GM12878 (cell line): Measurements from ENCODE around the gene ACACB. TPM values are rescaled to one million over a fixed set of nuclear protein-coding genes. Genes with fewer than 3 reads are reported as not detected.

ENCODE experiments used
- ATAC-seq: fragments of 200-7000 bp; cut with Tn5 transposase; 3 replicates; pipeline ENCODE4 v1.9.1; 2020; ENCODE audit warnings: mild to moderate bottlenecking, moderate library complexity
- BruUV-seq: library from RNA; stranded (reverse); fragments of 400-500 nt; replicated peaks from 2 replicates; lab custom pipeline; 2021; lab: Mats Ljungman, UMichigan
- CTCF ChIA-PET: fragments of 300-600 bp; sonication (Branson Sonifier 250); formaldehyde crosslinking; extraction: SDS; loops from one replicate; lab custom pipeline; 2021; ENCODE audit warnings: inconsistent platforms; lab: Yijun Ruan, JAX
- POLR2A ChIA-PET: fragments of 350-600 bp; formaldehyde crosslinking; extraction: SDS; loops from one replicate; lab custom pipeline; 2021; ENCODE audit warnings: inconsistent platforms; lab: Charles Lee
- RAD21 ChIA-PET: fragments of 300-600 bp; sonication (Branson Sonifier 250); formaldehyde crosslinking; loops from one replicate; lab custom pipeline; 2023; ENCODE audit warnings: antibody characterized with exemption; ENCODE audit not compliant: unreplicated experiment; lab: Charles Lee
- SMC1A ChIA-PET: fragments of 300-600 bp; sonication (Branson Sonifier 250); formaldehyde crosslinking; loops from one replicate; lab custom pipeline; 2023; ENCODE audit not compliant: unreplicated experiment, uncharacterized antibody; lab: Charles Lee
- DNase-seq: peaks from one replicate; pipeline ENCODE4 v3.0.0-alpha.2; 2011; ENCODE audit warnings: low read depth, low spot score
- FAIRE-seq: peaks from 3 replicates; lab custom pipeline; 2011; peaks lifted over from hg19 to GRCh38; lab: Jason Lieb, UNC
- H2AFZ ChIP-seq: 2 replicates; pipeline ENCODE4 v1.6.0; 2011; ENCODE audit warnings: low read depth, low read length, control low read depth; ENCODE audit not compliant: control insufficient read depth
- H3K27ac ChIP-seq: 2 replicates; pipeline ENCODE4 v1.5.1; 2011; ENCODE audit warnings: control low read depth; ENCODE audit not compliant: control insufficient read depth, insufficient read depth
- H3K27me3 ChIP-seq, 2 experiments: replicated peaks in 1 of 2; 2 replicates each; pipeline versions ENCODE4 v1.6.0 to v1.6.1; 2011; ENCODE audit warnings: low read length in 1 of 2; ENCODE audit not compliant: control insufficient read depth in 2 of 2, insufficient read depth in 2 of 2
- H3K36me3 ChIP-seq, 2 experiments: 2 replicates each; pipeline ENCODE4 v1.5.1; 2011; ENCODE audit warnings: low read length in 1 of 2; ENCODE audit not compliant: control insufficient read depth in 2 of 2, insufficient read depth in 2 of 2
- H3K4me1 ChIP-seq: 2 replicates; pipeline ENCODE4 v1.6.1; 2011; ENCODE audit warnings: mild to moderate bottlenecking, low read length, moderate library complexity, mixed read lengths; ENCODE audit not compliant: control insufficient read depth, insufficient read depth
- H3K4me2 ChIP-seq: 2 replicates; pipeline ENCODE4 v1.6.0; 2011; ENCODE audit warnings: control low read depth; ENCODE audit not compliant: control insufficient read depth, insufficient read depth
- H3K4me3 ChIP-seq: fragments of 200-600 bp; sonication (generic); 2 replicates; pipeline ENCODE4 v1.5.1; 2016
- H3K79me2 ChIP-seq: 2 replicates; pipeline ENCODE4 v1.6.0; 2011; ENCODE audit warnings: low read length; ENCODE audit not compliant: control insufficient read depth, insufficient read depth
- H3K9ac ChIP-seq: 2 replicates; pipeline ENCODE4 v1.8.0; 2011; ENCODE audit warnings: low read length, control low read depth, mixed read lengths; ENCODE audit not compliant: control insufficient read depth, insufficient read depth
- H3K9me3 ChIP-seq: replicated peaks from 3 replicates; pipeline ENCODE4 v1.5.1; 2011; ENCODE audit warnings: mild to moderate bottlenecking, low read length; ENCODE audit not compliant: control insufficient read depth, insufficient read depth
- H4K20me1 ChIP-seq: 2 replicates; pipeline ENCODE4 v1.6.0; 2011; ENCODE audit not compliant: control insufficient read depth, insufficient read depth
- BACH1 ChIP-seq: fragments of 450-650 bp; IDR thresholded peaks from 2 replicates; pipeline ENCODE4 v1.6.1; 2017; ENCODE audit warnings: mild to moderate bottlenecking, borderline replicate concordance
- BHLHE40 ChIP-seq, 2 experiments: fragments of 450-650 bp in 1 of 2; IDR thresholded peaks; 2 replicates each; pipeline ENCODE4 v1.6.1; 2011 to 2017; ENCODE audit warnings: low read depth in 2 of 2, borderline replicate concordance in 1 of 2, improper control_type of control experiment in 1 of 2, low read length in 1 of 2, mild to moderate bottlenecking in 1 of 2
- CBX5 ChIP-seq: sonication (generic); IDR thresholded peaks from 2 replicates; pipeline ENCODE4 v1.6.1; 2016; ENCODE audit warnings: low read depth, moderate library complexity, mild to moderate bottlenecking, inconsistent platforms
- FOXK2 ChIP-seq: fragments of 450-650 bp; IDR thresholded peaks from 2 replicates; pipeline ENCODE4 v1.6.1; 2017; ENCODE audit warnings: mild to moderate bottlenecking, moderate library complexity
- HDGF ChIP-seq: fragments of 450-650 bp; IDR thresholded peaks from 2 replicates; pipeline ENCODE4 v1.6.1; 2016; ENCODE audit warnings: antibody characterized with exemption
- IRF3 ChIP-seq: fragments of 450-650 bp; IDR thresholded peaks from 2 replicates; pipeline ENCODE4 v1.6.1; 2014; ENCODE audit warnings: mild to moderate bottlenecking
- MEF2A ChIP-seq: IDR thresholded peaks from 2 replicates; pipeline ENCODE4 v1.6.1; 2011; ENCODE audit warnings: low read depth, mild to moderate bottlenecking, low read length, moderate library complexity; ENCODE audit not compliant: insufficient read depth
- MYB ChIP-seq: fragments of 150-350 bp; IDR thresholded peaks from 2 replicates; pipeline ENCODE4 v1.6.1; 2014; ENCODE audit warnings: mild to moderate bottlenecking, low read depth, low read length, borderline replicate concordance
- NKRF ChIP-seq: fragments of 450-650 bp; conservative IDR thresholded peaks from 2 replicates; pipeline ENCODE4 v1.6.1; 2017; ENCODE audit warnings: mild to moderate bottlenecking, moderate library complexity
- NR2C1 ChIP-seq: fragments of 450-650 bp; IDR thresholded peaks from 2 replicates; pipeline ENCODE4 v1.6.1; 2017; ENCODE audit warnings: antibody characterized with exemption, mild to moderate bottlenecking, moderate library complexity
- NR2C2 ChIP-seq: IDR thresholded peaks from 2 replicates; pipeline ENCODE4 v1.6.1; 2011; ENCODE audit warnings: borderline replicate concordance, low read depth; ENCODE audit not compliant: control insufficient read depth, insufficient read length
- SMC3 ChIP-seq: IDR thresholded peaks from 2 replicates; pipeline ENCODE4 v1.6.1; 2011; ENCODE audit warnings: low read length, improper control_type of control experiment, borderline replicate concordance
- SUPT20H ChIP-seq: IDR thresholded peaks from 2 replicates; pipeline ENCODE4 v1.6.1; 2011; ENCODE audit warnings: low read depth, mild to moderate bottlenecking, low read length, moderate library complexity, borderline replicate concordance; ENCODE audit not compliant: control insufficient read depth
- TAF1 ChIP-seq: IDR thresholded peaks from 2 replicates; pipeline ENCODE4 v1.6.1; 2011; ENCODE audit warnings: mild to moderate bottlenecking, low read depth, low read length, borderline replicate concordance
- TCF12 ChIP-seq: IDR thresholded peaks from 2 replicates; pipeline ENCODE4 v1.6.1; 2011; ENCODE audit warnings: low read depth, mild to moderate bottlenecking, low read length
- ZNF274 ChIP-seq: IDR thresholded peaks from one replicate; pipeline ENCODE4 v1.8.0; 2011; ENCODE audit not compliant: insufficient read length, insufficient read depth
- ZSCAN29 ChIP-seq: fragments of 450-650 bp; IDR thresholded peaks from 2 replicates; pipeline ENCODE4 v1.6.1; 2017; ENCODE audit warnings: mild to moderate bottlenecking, moderate library complexity
- WGBS: methylation state at CpG from one replicate; pipeline ENCODE4 v1.1.6; 2016; ENCODE audit warnings: low lambda C conversion rate; ENCODE audit not compliant: insufficient replicate concordance, insufficient coverage; ENCODE audit errors: missing lambda C conversion rate; 5-methylcytosine and 5-hydroxymethylcytosine counted together
- in situ Hi-C: fragments of 300-500 bp; cut with MboI; formaldehyde crosslinking; loops from 9 replicates; pipeline ENCODE4 v1.14.3; 2018; ENCODE audit warnings: mixed read lengths
- intact Hi-C: fragments of 100-400 bp; cut with micrococcal nuclease; formaldehyde crosslinking; loops from one replicate; pipeline ENCODE4 v1.14.2; 2022; ENCODE audit not compliant: unreplicated experiment
- polyA plus RNA-seq, 11 experiments: library from polyadenylated mRNA; depleted of rRNA in 4 of 11; unstranded in 6 of 11; stranded (reverse) in 5 of 11; fragments of >200 nt; fragmentation: Nextera tagmentation in 4 of 11; fragmentation: Illumina TruSeq in 1 of 11; extraction: Ambion mirVana in 4 of 11; extraction: Trizol in 1 of 11; gene quantifications; 1 replicate in 1 of 11; 2 replicates in 10 of 11; pipeline versions ENCODE4 v1.2.1 to v1.2.3, GENCODE V29; 2011 to 2016; ENCODE audit warnings: inconsistent platforms in 2 of 11, missing spikeins in 2 of 11, low read depth in 1 of 11
- total RNA-seq, 4 experiments: library from RNA; depleted of rRNA in 3 of 4; stranded (reverse); fragments of >200 nt in 3 of 4; fragmentation: Illumina TruSeq in 1 of 4; extraction: Trizol in 1 of 4; gene quantifications; 2 replicates each; pipeline versions ENCODE4 v1.2.1 to v1.2.3, GENCODE V29; 2013 to 2021
- TF ChIP-seq, protein P1 (sequence below): fragments of 450-650 bp; IDR thresholded peaks from 2 replicates; pipeline ENCODE4 v1.6.1; 2017; ENCODE audit warnings: mild to moderate bottlenecking, moderate library complexity

ACACB gene
- total and polyA plus RNA-seq, 10 of the 15 experiments (the other 5 are each of a cell fraction or from before 2014, with no cell fraction given): 0.05 to 1.9 (median 0.38) TPM; not detected in 2

DNA sequence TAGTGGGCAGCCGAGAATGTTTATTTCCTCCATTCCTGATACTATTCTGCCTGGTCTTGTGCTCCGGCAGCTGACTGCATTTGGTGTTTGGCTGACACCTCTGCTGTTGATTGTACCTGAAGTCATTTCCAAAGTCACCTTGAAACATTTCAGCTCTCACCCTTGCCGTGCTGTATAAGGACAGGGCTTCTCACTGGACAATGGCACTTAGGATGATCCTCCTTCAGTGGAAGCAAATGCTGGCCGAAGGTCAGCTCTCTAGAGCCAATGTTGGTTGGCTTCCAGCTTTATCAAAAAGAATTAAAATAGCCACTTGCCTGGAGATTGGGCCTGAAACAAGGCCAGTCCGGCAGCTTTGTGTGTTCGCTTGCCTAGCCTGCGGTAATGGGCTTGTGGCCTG, 44.0 kb downstream of the ACACB start:
- no peaks in the 10 kb centered on the region for H4K20me1 ChIP-seq
- ChIA-PET POLR2A (interaction anchor here (0.7 kb wide), 1 partner anchor 103 kb away, joined by 4 read pairs; no protein-coding TSS in a partner anchor), CTCF (interaction anchor here (0.7 kb wide), 1 partner anchor 8 kb away, joined by 3 read pairs; no protein-coding TSS in a partner anchor), RAD21 (no interaction called here), SMC1A (no interaction called here)
- H3K27ac ChIP-seq: no peak overlapping the region
- no peak overlapping the region for H2AFZ ChIP-seq
- no peak overlapping the region for H3K4me2 ChIP-seq
- no peak for ATAC-seq
- no peak overlapping the region for H3K9ac ChIP-seq
- no peaks in the 10 kb centered on the region for H3K9me3 ChIP-seq
- no peaks in the 10 kb centered on the region for H3K27me3 ChIP-seq
- in situ Hi-C loops (no loop called here), intact Hi-C loops (no loop called here)
- no peaks in the 10 kb centered on the region for H3K4me1 ChIP-seq
- no peaks in the 10 kb centered on the region for H3K79me2 ChIP-seq
- BruUV-seq: no TSS peak
- no peak for DNase-seq
- no peaks in the 10 kb centered on the region for H3K36me3 ChIP-seq
- 78% methylated on average over 7 of the region's 7 CpGs for WGBS
- no peak for FAIRE-seq
- no peak overlapping the region for H3K4me3 ChIP-seq
- TF ChIP-seq HDGF (no peak), NR2C2 (no peak), MEF2A (no peak), NR2C1 (no peak), MYB (no peak), ZSCAN29 (no peak), BACH1 (no peak), TAF1 (no peak), FOXK2 (no peak), NKRF (no peak), CBX5 (no peak), IRF3 (no peak), ZNF274 (no peak), SUPT20H (no peak), SMC3 (no peak), BHLHE40 (IDR thresholded peaks at IDR 0.05; ENCODE audit: borderline replicate concordance in 1 of 2, low read depth in 2 of 2, low read length in 1 of 2) (no peak), TCF12 (no peak)
- TF ChIP-seq, protein P1, sequence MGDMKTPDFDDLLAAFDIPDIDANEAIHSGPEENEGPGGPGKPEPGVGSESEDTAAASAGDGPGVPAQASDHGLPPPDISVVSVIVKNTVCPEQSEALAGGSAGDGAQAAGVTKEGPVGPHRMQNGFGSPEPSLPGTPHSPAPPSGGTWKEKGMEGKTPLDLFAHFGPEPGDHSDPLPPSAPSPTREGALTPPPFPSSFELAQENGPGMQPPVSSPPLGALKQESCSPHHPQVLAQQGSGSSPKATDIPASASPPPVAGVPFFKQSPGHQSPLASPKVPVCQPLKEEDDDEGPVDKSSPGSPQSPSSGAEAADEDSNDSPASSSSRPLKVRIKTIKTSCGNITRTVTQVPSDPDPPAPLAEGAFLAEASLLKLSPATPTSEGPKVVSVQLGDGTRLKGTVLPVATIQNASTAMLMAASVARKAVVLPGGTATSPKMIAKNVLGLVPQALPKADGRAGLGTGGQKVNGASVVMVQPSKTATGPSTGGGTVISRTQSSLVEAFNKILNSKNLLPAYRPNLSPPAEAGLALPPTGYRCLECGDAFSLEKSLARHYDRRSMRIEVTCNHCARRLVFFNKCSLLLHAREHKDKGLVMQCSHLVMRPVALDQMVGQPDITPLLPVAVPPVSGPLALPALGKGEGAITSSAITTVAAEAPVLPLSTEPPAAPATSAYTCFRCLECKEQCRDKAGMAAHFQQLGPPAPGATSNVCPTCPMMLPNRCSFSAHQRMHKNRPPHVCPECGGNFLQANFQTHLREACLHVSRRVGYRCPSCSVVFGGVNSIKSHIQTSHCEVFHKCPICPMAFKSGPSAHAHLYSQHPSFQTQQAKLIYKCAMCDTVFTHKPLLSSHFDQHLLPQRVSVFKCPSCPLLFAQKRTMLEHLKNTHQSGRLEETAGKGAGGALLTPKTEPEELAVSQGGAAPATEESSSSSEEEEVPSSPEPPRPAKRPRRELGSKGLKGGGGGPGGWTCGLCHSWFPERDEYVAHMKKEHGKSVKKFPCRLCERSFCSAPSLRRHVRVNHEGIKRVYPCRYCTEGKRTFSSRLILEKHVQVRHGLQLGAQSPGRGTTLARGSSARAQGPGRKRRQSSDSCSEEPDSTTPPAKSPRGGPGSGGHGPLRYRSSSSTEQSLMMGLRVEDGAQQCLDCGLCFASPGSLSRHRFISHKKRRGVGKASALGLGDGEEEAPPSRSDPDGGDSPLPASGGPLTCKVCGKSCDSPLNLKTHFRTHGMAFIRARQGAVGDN: no peak
